K562 (cell line): ENCODE measurements around the gene PRKG1.

ENCODE experiments used
- EP300 ChIP-seq: IDR thresholded peaks from 2 replicates; pipeline ENCODE4 v1.6.1; 2012; ENCODE audit warnings: low read length, improper control_type of control experiment
- EZH2 ChIP-seq: IDR thresholded peaks from 2 replicates; pipeline ENCODE4 v1.6.1; 2012; ENCODE audit warnings: low read depth, mild to moderate bottlenecking, inconsistent platforms, low read length, borderline replicate concordance
- GTF2E2 ChIP-seq: fragments of 200-800 bp; sonication (Bioruptor generic); IDR thresholded peaks from 2 replicates; pipeline ENCODE4 v1.6.1; 2016; ENCODE audit warnings: missing genetic modification characterization, missing compliant biosample characterization
- NCOA4 ChIP-seq: fragments of 450-650 bp; IDR thresholded peaks from 2 replicates; pipeline ENCODE4 v1.6.1; 2018; ENCODE audit warnings: mild to moderate bottlenecking; ENCODE audit not compliant: partially characterized antibody
- NRF1 ChIP-seq, 2 experiments: fragments of 450-650 bp; IDR thresholded peaks in 1 of 2; conservative IDR thresholded peaks in 1 of 2; 2 replicates each; pipeline ENCODE4 v1.6.1; 2014; ENCODE audit warnings: mild to moderate bottlenecking in 2 of 2
- SIN3B ChIP-seq: fragments of 450-650 bp; IDR thresholded peaks from 2 replicates; pipeline ENCODE4 v1.6.1; 2017; ENCODE audit warnings: low read depth, mild to moderate bottlenecking, moderate library complexity
- SIX5 ChIP-seq, 2 experiments: IDR thresholded peaks; 2 replicates each; pipeline ENCODE4 v1.6.1; 2011; ENCODE audit warnings: low read length in 2 of 2, borderline replicate concordance in 1 of 2, low read depth in 1 of 2, mild to moderate bottlenecking in 1 of 2, moderate library complexity in 1 of 2; ENCODE audit not compliant: insufficient read depth in 1 of 2
- ZEB2 ChIP-seq: fragments of 450-650 bp; IDR thresholded peaks from 2 replicates; pipeline ENCODE4 v1.6.1; 2016
- TF ChIP-seq, protein P1 (sequence below): fragments of 250-450 bp; sonication (Bioruptor Pico); IDR thresholded peaks from 2 replicates; pipeline ENCODE4 v1.9.0; 2021; ENCODE audit warnings: mild to moderate bottlenecking, inconsistent platforms
- TF ChIP-seq, protein P2 (sequence below), 3 experiments: IDR thresholded peaks in 2 of 3; conservative IDR thresholded peaks in 1 of 3; 2 replicates each; pipeline ENCODE4 v1.5.1; 2011 to 2012; ENCODE audit warnings: low read length in 3 of 3, mild to moderate bottlenecking in 3 of 3, control low read depth in 2 of 3, improper control_type of control experiment in 1 of 3, inconsistent platforms in 1 of 3, low read depth in 1 of 3, mixed read lengths in 1 of 3, moderate library complexity in 1 of 3; ENCODE audit not compliant: insufficient read depth in 2 of 3
- TF ChIP-seq, protein P3 (sequence below), 2 experiments: fragments of 450-650 bp in 1 of 2; sonication (generic) in 1 of 2; formaldehyde crosslinking in 1 of 2; IDR thresholded peaks in 1 of 2; conservative IDR thresholded peaks in 1 of 2; 2 replicates each; pipeline versions ENCODE4 v1.6.1 to v1.8.1; 2016 to 2023; ENCODE audit warnings: mild to moderate bottlenecking in 2 of 2, moderate library complexity in 2 of 2, inconsistent platforms in 1 of 2, missing genetic modification reagents in 1 of 2

DNA sequence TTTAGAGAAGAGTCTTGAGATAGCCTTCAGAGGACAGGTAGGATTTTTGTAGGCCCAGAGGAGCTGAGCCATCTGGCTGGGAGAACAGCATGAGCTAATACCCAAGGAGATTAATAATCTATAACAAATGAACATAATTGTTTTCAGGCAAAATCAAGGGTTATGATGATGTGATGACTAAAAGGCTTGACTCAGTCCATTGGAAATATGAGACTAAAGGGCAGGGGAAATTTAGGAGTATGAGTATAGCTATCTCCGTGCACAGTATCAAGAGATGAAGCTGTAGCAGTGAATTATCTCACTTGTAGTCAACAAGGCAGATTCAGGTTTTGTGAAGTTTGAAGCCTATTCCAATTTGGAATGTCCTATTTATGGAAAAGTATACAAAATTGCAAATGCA is 585.1 kb downstream of the PRKG1 start:
- TF ChIP-seq NRF1 (conservative IDR thresholded peaks at IDR 0.05 in 1 of 2, IDR thresholded peaks at IDR 0.05 in 1 of 2) (no peak), EP300 (no peak), GTF2E2 (tag) (no peak), SIX5 (IDR thresholded peaks at IDR 0.05; ENCODE audit: borderline replicate concordance in 1 of 2, insufficient read depth in 1 of 2, low read depth in 1 of 2, low read length in 2 of 2) (no peak), SIN3B (no peak), ZEB2 (no peak), EZH2 (no peak), NCOA4 (no peak)
- TF ChIP-seq, protein P1, sequence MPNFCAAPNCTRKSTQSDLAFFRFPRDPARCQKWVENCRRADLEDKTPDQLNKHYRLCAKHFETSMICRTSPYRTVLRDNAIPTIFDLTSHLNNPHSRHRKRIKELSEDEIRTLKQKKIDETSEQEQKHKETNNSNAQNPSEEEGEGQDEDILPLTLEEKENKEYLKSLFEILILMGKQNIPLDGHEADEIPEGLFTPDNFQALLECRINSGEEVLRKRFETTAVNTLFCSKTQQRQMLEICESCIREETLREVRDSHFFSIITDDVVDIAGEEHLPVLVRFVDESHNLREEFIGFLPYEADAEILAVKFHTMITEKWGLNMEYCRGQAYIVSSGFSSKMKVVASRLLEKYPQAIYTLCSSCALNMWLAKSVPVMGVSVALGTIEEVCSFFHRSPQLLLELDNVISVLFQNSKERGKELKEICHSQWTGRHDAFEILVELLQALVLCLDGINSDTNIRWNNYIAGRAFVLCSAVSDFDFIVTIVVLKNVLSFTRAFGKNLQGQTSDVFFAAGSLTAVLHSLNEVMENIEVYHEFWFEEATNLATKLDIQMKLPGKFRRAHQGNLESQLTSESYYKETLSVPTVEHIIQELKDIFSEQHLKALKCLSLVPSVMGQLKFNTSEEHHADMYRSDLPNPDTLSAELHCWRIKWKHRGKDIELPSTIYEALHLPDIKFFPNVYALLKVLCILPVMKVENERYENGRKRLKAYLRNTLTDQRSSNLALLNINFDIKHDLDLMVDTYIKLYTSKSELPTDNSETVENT (CRISPR knock-in tag) = no peak
- TF ChIP-seq, protein P2, sequence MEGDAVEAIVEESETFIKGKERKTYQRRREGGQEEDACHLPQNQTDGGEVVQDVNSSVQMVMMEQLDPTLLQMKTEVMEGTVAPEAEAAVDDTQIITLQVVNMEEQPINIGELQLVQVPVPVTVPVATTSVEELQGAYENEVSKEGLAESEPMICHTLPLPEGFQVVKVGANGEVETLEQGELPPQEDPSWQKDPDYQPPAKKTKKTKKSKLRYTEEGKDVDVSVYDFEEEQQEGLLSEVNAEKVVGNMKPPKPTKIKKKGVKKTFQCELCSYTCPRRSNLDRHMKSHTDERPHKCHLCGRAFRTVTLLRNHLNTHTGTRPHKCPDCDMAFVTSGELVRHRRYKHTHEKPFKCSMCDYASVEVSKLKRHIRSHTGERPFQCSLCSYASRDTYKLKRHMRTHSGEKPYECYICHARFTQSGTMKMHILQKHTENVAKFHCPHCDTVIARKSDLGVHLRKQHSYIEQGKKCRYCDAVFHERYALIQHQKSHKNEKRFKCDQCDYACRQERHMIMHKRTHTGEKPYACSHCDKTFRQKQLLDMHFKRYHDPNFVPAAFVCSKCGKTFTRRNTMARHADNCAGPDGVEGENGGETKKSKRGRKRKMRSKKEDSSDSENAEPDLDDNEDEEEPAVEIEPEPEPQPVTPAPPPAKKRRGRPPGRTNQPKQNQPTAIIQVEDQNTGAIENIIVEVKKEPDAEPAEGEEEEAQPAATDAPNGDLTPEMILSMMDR (IDR thresholded peaks at IDR 0.05 in 2 of 3, conservative IDR thresholded peaks at IDR 0.05 in 1 of 3; ENCODE audit: insufficient read depth in 2 of 3, low read depth in 1 of 3, low read length in 3 of 3) = no peak
- TF ChIP-seq, protein P3, sequence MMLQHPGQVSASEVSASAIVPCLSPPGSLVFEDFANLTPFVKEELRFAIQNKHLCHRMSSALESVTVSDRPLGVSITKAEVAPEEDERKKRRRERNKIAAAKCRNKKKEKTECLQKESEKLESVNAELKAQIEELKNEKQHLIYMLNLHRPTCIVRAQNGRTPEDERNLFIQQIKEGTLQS (IDR thresholded peaks at IDR 0.05) = no peak
- TF ChIP-seq, protein P3 (CRISPR knock-in tag; conservative IDR thresholded peaks at IDR 0.05) = no peak
